ENCODE measurements around the gene LPA.
"Not testable (repeated sequence)": the region's sequence is repeated elsewhere in the genome, so short reads cannot be mapped to it uniquely, and the experiment has no call there.

- TF ChIP-seq CTCF (conservative IDR thresholded peaks at IDR 0.05 in 1 of 2, IDR thresholded peaks at IDR 0.05 in 1 of 2; ENCODE audit: extremely low read depth in 1 of 2, insufficient read depth in 1 of 2, low read depth in 1 of 2, low read length in 2 of 2); EZH2 (IDR thresholded peaks at IDR 0.05; ENCODE audit: borderline replicate concordance, low read length): not testable (repeated sequence)
Observed at GRCh38 chr6:160696884-160697283, 32.8 kb upstream of the LPA start.
